G401 (cell line): Measurements from ENCODE around the gene ALDH3B1. TPM values are rescaled to one million over a fixed set of nuclear protein-coding genes. Genes with fewer than 3 reads are reported as not detected.

Experiments used
- DNase-seq: peaks from one replicate; pipeline ENCODE4 v3.0.0-alpha.2; 2015; ENCODE audit warnings: low spot score
- in situ Hi-C: cut with HindIII; loops from 2 replicates; pipeline ENCODE4 v1.10.0; 2016; ENCODE audit warnings: low sequenced_read_pairs, mixed read lengths
- total RNA-seq: library from RNA; depleted of rRNA; stranded (reverse); fragments of >200 nt; shearing (Covaris generic); gene quantifications from 2 replicates; pipeline ENCODE4 v1.2.3, GENCODE V29; 2014

The ALDH3B1 gene
- total RNA-seq, 1 experiment from 2014 or later, result 2.1 TPM

GRCh38 chr11:67996622-67997474 is 13.3 kb upstream of the ALDH3B1 start:
- in situ Hi-C loops, result no loop called here
- DNase-seq, result peak; percentile 37

- DNase-seq, result no peak
- in situ Hi-C loops, result no loop called here
Measured at GRCh38 chr11:67997475-67997921, 12.6 kb upstream of the ALDH3B1 start.

GRCh38 chr11:67998150-67999045 is 11.7 kb upstream of the ALDH3B1 start:
- no peak for DNase-seq
- in situ Hi-C loops, result no loop called here

GRCh38 chr11:67999201-67999629 is 10.9 kb upstream of the ALDH3B1 start:
- DNase-seq, result no peak
- in situ Hi-C loops, result no loop called here

- no peak for DNase-seq
- in situ Hi-C loops, result no loop called here
Measured at GRCh38 chr11:67999704-68000103, 10.4 kb upstream of the ALDH3B1 start.

GRCh38 chr11:68002575-68002937 is 7.6 kb upstream of the ALDH3B1 start:
- in situ Hi-C loops, result no loop called here
- no peak for DNase-seq

GRCh38 chr11:68002938-68003845 is 6.9 kb upstream of the ALDH3B1 start:
- in situ Hi-C loops, result no loop called here
- DNase-seq, result no peak

- DNase-seq, result peak; percentile 29
- in situ Hi-C loops, result no loop called here
Measured at GRCh38 chr11:68003846-68004550, 6.1 kb upstream of the ALDH3B1 start, which contains the start of gene UNC93B1. UNC93B1 (minus strand) TSS chr11:68004097; CDS start chr11:68004043, 54 bp downstream.

- in situ Hi-C loops, result no loop called here
- DNase-seq, result no peak
Measured at GRCh38 chr11:68004551-68005335, 5.4 kb upstream of the ALDH3B1 start.

- no peak for DNase-seq
- in situ Hi-C loops, result no loop called here
Measured at GRCh38 chr11:68006606-68007166, 3.4 kb upstream of the ALDH3B1 start.

GRCh38 chr11:68007498-68008380 is 2.4 kb upstream of the ALDH3B1 start:
- in situ Hi-C loops, result no loop called here
- no peak for DNase-seq

GRCh38 chr11:68008381-68009337 is 1.5 kb upstream of the ALDH3B1 start:
- in situ Hi-C loops, result no loop called here
- DNase-seq, result no peak

GRCh38 chr11:68009391-68010089 is 587 bp upstream of the ALDH3B1 start:
- in situ Hi-C loops, result no loop called here
- DNase-seq, result peak; percentile 28

GRCh38 chr11:68011051-68011943 is 1.2 kb downstream of the ALDH3B1 start:
- no peak for DNase-seq

More at GRCh38 chr11:68011051-68011943, 1.2 kb downstream of the ALDH3B1 start:
- in situ Hi-C loops, result no loop called here
